DMS153 treated with DMSO at 0.1 percent for 48 hours (cell line): ENCODE results near the gene DNAH11.
A peak's percentile ranks its signal among the peaks of the same experiment; 100 is the strongest.
"Not testable (repeated sequence)": the region's sequence is repeated elsewhere in the genome, so short reads cannot be mapped to it uniquely, and the experiment has no call there.

Experiments
- DNase-seq: peaks from one replicate; lab custom pipeline; 2025; ENCODE audit not compliant: unreplicated experiment; lab: John Stamatoyannopoulos, UW

Gene DNAH11, protein sequence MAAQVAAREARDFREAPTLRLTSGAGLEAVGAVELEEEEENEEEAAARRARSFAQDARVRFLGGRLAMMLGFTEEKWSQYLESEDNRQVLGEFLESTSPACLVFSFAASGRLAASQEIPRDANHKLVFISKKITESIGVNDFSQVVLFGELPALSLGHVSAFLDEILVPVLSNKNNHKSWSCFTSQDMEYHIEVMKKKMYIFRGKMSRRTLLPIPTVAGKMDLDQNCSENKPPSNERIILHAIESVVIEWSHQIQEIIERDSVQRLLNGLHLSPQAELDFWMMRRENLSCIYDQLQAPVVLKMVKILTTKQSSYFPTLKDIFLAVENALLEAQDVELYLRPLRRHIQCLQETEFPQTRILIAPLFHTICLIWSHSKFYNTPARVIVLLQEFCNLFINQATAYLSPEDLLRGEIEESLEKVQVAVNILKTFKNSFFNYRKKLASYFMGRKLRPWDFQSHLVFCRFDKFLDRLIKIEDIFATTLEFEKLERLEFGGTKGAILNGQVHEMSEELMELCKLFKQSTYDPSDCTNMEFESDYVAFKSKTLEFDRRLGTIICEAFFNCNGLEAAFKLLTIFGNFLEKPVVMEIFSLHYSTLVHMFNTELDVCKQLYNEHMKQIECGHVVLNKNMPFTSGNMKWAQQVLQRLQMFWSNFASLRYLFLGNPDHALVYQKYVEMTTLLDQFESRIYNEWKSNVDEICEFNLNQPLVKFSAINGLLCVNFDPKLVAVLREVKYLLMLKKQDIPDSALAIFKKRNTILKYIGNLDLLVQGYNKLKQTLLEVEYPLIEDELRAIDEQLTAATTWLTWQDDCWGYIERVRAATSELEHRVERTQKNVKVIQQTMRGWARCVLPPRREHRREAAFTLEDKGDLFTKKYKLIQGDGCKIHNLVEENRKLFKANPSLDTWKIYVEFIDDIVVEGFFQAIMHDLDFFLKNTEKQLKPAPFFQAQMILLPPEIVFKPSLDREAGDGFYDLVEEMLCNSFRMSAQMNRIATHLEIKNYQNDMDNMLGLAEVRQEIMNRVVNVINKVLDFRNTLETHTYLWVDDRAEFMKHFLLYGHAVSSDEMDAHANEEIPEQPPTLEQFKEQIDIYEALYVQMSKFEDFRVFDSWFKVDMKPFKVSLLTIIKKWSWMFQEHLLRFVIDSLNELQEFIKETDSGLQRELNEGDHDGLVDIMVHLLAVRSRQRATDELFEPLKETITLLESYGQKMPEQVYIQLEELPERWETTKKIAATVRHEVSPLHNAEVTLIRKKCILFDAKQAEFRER (N-terminal part only)

DNA sequence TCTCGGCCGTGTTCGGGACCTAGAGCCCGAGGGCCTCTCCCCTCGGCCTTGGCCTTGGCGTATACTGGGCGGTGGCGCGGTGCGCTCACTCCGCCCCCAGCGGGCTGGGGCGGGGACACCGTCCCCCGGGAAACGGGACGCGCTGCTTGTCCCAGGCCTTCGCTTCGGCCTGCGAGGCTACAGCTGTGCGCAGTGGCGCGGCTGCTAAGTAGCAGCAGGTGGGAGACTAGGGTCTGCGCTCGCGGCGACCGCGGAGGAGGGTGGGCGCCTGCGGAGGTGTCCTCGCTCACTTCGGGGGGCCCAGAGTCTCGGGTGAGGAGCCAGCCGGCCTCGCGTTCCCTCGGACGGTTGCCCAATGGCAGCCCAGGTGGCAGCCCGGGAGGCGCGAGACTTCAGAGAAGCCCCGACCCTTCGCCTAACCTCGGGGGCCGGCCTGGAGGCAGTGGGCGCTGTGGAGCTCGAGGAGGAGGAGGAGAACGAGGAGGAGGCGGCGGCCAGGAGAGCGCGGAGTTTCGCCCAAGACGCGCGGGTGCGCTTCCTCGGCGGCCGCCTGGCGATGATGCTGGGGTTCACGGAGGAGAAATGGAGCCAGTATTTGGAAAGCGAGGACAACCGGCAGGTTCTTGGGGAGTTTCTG, at the start of gene DNAH11:
TSS of gene DNAH11 (plus strand) at position 149 of the 637 bp plus-strand sequence. CDS start at position 356, 207 bp downstream.
- peak; percentile 31 for DNase-seq

DNA sequence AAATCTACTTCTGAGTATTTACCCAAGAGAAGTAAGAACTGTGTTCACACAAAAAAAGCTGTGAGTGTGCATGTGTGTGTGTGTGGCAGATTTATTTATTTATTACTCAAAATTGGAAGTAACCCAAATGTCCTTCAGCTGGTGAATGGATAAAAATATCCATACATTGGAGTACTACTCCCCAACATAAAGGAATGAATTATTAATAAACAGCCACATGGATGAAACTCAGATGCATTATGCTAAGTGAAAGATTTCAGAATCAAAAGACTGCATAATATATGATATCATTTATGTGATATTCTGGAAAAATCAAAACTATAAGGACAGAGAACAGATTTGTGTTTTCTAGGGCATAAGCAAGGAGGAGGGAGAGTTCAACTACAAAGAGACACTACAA, 47.1 kb upstream of the DNAH11 start:
- DNase-seq, result no peak

DNA sequence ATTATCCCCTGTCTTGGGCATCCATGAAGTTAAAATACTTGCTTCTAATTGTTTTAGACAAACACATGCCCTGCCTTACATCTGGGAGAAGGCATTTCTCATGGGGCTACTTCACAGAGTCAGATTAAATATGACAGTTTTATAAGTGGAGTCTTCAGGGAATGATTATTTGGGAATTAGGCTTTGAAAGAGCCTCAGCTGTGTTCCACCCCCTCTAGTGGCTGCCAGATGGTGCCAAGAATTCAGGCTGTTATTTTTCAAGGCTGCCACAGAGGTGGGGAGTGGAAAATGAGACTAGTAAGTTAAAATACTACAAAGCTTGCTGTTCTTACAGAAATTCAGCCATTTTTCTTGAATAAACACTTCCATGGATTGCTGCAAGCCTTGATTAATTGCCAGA, 45.8 kb upstream of the DNAH11 start:
- no peak for DNase-seq

DNA sequence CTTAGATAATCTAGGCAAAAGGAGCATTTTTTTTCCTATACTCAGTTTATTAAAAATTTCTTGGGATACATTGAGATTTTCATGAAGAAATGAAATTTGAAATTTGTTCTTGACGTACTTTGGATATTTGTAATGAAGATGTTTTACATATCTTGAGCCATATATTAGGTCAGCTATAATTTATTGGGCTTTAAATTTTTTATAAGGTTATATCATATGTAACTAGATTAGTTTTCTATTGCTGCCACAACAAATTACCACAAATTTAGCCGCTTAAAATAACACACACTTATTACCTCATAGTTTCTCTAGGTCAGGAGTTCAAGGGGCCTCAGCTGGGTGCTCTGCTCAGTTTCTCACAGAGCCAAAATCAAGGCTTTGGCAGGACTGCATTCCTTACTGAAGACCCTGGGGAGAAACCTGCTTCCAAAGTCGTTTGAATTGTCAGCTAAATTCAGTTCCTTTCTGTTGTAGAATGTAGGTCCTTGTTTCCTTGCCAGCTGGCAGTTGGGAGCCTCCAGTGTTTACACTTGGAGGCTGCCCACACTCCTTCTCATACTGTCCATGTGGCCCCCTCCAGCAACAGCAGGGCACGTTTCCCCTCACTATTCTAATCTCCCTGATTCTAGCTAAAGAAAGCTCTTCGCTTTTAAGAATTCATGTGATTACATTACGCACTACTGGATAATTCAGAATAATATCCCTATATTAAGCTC, 42.6 kb upstream of the DNAH11 start:
- no peak for DNase-seq

DNA sequence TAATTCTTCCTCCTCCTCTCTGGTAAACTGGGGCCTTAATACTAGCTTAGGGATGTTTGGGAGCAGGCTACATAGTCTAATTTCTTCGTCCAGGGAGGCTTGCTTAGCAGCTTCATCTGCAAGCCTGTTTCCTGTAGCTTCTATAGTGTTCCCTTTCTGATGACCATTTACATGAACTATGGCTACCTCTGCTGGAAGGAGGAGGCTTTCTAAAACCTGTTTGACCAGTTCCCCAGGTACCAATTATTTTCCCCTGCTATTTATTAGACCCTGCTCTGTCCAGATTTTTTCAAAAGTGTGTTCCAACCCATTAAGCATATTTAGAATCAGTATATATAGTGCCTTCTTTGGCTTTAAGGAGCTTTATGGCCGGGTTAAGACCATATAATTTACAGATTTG, 38.8 kb upstream of the DNAH11 start:
- peak; percentile 79 for DNase-seq

DNA sequence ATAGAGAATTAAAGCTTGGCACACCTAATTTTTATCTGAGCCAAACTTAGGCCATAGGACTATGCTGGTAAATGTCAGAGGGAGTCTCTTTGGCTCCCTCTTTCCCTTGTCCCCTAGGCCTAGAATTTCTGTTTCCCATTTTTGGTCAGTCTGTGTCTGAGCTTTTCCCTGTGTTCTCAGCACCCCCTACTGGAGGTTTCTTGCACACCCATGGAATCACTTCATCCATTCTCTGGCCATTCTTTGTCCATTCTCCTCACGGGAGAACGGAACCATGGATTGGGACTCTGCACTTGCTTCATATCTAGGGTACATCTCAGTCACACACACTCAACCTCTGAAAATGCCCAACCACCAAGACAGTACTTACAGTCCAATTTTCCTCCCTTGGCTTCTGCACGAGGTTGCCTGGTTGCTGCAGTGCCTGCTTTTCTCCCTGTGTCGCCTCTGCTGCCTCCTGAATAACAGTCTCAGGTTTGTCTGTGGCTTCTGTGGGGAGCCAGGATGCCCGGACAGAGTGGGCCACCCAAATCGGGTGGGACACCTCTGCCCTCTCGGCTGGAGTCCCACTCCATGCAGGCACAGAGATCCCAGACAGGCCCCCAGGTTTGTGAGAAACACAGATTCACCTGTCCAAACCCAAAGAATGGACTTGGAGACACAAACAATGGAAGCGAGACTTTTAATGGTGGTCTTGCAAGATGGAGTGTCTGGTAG, 35.1 kb upstream of the DNAH11 start:
- DNase-seq, result no peak

DNA sequence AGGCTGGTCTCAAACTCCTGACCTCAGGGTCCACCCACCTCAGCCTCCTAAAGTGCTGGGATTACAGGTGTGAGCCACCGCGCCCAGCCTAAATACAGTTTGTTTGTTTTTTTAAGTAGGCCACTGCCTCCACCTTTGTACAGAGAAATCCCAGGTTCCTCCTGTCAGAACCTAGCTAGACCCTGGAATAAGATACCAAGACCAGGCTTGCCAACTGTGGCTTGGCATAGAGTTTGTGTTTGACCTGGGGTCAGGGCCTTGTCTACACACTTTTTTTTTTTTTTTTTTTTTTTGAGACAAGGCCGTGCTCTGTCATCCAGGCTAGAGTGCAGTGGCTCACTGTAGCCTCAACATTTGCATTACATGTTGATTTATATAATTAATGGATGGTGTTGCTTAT, 34.3 kb upstream of the DNAH11 start:
- no peak for DNase-seq

DNA sequence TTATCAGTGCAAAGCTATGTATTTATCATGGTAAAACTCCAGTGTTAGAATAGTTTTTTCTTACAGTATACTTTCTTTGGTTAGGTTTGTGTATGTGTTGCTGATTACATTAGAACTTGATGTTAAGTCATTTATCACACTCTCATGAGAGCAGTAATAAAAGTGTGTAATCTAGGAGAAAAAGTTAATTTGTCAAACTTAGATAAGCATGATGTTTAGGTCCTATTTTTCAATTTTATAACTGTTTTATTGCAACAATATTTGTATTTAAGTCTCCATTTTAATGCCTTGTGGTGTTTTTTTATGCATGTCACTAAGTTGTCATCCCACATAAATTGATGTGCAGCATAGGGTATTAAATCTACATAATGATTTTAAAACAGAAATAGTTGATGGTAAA, 28.8 kb upstream of the DNAH11 start:
- DNase-seq, result no peak

DNA sequence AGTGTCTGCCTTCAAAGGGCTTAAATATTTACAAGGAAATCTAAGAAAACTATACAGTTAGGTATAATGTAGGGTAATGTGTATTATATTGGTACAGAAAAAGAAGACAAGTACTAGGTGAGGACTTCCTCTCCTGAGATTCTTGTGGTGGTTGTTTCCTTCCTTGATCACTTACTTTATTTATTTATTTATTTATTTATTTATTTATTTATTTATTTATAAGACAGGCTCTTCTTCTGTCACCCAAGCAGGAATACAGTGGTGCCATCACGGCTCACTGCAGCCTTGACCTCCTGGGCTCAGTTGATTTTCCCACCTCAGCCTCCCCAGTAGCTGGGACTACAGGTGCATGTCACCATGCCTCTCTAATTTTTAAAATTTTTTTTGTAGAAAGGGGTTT, 18.2 kb upstream of the DNAH11 start:
- no peak for DNase-seq

DNA sequence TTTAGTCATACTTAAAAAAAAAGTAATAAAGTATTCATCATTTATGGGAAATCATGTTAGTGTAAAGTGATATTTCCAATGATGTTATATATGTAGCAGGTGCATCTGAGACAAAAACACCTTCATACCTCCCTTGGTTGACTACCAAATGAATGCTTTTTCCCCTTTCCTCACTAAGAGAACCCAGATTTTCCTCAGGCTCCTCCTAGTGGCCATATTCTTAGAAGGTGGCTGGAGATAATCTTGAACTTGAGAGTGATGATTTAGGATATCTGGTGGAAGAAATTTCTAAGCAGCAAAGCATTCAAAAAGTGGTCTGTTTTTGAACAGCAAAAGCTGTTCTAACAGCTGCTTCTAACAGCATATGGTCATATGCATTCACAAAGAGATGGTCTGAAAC, 16.8 kb upstream of the DNAH11 start:
- no peak for DNase-seq

DNA sequence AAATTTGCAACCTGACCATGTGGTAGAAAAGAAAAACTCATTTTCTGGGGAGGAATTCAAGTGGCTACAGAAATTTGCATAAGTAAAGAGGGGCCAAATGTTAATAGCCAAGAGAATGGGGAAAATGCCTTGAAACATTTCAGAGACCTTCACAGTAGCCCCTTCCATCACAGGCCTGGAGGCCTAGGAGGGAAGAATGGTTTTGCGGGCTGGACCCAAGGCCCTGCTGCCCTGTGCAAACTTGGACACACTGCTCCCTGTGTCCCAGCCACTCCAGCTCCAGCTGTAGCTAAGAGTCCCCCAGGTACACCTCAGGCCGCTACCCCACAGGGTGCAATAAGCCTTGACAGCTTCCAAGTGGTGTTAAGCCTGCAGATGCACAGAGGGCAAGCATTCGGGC, 16.4 kb upstream of the DNAH11 start:
- no peak for DNase-seq

DNA sequence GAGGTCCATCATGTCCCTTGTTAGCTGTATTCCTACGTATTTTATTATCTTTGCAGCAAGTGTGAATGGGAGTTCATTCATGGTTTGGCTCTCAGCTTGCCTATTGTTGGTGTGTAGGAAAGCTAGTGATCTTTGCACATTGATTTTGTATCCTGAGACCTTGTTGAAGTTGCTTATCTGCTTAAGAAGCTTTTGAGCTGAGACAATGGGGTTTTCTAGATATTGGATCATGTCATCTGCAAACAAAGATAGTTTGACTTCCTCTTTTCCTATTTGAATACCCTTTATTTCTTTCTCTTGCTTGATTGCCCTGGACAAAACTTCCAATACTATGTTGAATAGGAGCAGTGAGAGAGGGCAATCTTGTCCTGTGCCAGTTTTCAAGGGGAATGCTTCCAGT, 10.4 kb upstream of the DNAH11 start:
- not testable (repeated sequence) for DNase-seq

DNA sequence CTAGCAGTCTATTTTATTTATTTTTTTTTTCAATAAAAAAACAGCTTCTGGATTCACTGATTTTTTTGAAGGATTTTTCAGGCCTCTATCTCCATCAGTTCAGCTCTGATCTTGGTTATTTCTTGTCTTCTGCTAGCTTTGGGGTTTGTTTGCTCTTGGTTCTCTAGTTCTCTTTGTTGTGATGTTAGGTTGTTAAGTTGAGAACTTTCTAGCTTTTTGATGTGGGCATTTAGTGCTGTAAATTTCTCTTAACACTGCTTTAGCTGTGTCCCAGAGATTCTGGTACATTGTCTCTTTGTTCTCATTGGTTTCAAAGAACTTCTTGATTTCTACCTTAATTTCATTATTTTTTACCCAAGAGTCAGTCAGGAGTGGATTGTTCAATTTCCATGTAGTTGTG, 9.2 kb upstream of the DNAH11 start:
- not testable (repeated sequence) for DNase-seq

DNA sequence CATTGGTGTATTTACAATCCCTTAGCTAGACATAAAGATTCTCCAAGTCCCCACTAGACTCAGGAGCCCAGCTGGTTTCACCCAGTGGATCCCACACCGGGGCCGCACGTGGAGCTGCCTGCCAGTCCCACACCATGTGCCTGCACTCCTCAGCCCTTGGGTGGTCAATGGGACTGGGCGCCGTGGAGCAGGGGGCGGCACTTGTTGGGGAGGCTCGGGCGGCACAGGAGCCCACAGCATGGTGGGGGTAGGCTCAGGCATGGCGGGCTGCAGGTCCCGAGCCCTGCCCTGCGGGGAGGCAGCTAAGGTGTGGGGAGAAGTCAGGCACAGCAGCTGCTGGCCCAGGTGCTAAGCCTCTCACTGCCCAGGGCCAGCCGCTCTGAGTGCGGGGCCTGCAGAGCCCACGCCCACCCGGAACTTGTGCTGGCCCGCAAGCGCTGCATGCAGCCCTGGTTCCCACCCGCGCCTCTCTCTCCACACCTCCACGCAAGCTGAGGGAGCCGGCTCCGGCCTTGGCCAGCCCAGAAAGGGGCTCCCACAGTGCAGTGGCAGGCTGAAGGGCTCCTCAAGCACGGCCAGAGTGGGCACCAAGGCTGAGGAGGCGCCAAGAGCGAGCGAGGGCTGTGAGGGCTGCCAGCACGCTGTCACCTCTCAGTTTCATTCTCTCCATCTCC, 6.3 kb upstream of the DNAH11 start:
- not testable (repeated sequence) for DNase-seq

DNA sequence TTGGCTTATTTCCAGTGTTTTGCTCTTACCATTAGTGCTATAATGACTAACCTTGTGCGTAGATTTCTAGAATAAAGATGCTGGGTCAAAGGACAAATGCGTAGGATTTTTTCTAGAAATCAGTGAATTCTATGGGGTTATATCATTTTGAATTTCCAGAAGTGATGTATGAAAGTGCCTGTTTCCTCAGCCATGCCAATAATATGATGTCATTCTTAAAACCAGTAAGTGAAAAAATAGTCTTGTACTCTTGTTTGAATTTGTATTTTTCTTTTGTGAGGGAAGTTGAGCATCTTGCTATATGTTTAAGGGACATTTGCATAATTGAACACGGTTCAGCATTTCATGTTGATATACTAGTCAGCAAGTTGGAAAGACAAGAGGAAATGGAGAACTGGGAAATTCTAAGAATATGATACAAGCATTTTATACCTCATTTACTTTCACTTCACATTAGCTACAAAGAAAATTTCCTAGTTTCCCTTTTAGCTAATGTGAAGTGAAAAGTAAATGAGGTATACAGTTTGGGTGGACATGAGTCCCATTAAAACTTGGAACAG, 3.8 kb upstream of the DNAH11 start:
- DNase-seq, result no peak

DNA sequence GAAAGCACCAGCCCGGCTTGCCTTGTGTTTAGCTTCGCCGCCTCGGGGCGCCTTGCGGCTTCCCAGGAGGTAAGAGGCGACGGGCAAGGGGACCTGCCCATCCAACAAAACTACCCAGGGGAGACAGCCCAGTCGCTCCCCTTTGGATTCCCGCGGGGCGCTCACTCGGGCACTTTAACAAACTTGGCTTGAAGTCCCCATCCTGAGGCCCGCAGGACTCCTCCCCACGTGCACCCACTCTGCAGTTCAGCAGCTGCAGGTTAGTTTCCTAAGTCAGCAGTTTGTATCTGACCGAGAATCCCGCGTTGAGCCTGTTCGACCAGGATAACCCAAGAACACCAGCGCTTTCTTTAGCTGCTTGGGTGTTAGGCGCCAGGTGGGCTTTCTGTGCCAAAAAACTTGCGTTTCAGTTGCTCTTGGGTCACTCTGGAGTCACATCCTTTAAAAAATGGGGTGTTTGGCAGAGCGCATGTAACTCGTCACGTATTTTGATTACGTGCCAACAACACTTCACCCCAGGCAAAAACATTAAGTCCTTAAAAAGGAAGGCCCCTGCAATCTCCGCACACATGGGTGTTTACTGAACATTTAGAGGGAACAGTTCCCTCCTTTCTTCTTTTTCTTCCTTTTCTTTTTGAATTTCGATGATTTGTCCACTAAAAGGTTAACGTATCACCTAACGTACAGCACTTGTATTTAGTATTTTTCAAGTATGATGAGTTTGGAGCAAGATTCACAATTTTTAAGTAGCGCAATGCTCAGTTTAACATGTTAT, 876 bp downstream of the DNAH11 start:
- peak; percentile 20 for DNase-seq

DNA sequence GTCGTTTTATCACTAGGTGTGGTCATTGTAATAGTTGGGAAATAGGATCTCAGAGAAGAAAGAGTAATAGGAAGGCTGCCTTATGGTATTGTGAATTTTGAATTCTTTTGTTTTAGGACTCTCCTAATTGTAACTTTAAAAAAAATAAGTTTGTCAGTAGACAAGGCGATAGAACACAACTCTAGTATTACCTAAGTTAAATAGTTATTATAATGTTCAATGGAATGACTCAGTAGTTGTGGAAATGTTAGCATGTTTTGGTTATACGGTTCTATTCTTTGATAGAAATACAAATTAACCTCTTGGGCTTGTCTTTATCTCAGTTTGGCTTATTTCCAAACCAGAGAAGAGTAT, 1.4 kb downstream of the DNAH11 start:
- no peak for DNase-seq

DNA sequence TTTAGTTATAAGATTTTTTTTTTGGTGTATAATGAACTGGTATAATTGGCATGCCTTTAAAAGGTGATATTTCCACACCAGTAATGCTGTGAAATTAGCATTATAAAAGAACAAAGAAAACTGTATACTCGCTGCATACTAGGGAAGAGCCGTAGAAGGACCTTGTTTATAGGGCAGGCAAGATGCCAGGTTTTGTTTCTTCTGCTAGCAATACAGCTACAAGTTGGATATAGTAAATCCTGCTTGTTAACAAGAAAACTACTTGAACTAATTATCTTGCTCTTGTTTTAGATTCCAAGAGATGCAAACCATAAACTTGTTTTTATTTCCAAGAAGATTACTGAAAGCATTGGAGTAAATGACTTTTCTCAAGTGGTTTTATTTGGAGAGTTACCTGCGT, 1.9 kb downstream of the DNAH11 start:
- peak; percentile 49 for DNase-seq
